HK-2 (cell line): ENCODE results near the gene GRK5.

Source experiments
- DNase-seq: peaks from one replicate; pipeline ENCODE4 v3.0.0-alpha.2; 2018; ENCODE audit not compliant: unreplicated experiment

Gene GRK5

DNA sequence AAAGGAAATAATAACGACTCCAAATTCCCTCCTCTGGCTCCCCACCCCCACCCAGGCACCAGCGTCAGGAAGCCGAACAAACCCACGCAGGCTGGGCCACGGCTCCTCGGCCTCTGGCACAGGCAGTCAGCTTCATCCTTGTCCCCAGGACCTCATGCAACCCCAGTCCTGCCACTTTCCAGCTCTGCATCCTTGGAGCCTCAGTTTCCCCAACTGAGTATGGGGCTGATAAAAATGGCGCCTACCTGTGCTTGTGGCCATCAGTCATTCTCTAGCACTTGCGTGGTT is 198.1 kb downstream of the GRK5 start:
- no peak for DNase-seq

- no peak for DNase-seq
Measured at GRCh38 chr10:119406137-119406536, 198.8 kb downstream of the GRK5 start.

DNA sequence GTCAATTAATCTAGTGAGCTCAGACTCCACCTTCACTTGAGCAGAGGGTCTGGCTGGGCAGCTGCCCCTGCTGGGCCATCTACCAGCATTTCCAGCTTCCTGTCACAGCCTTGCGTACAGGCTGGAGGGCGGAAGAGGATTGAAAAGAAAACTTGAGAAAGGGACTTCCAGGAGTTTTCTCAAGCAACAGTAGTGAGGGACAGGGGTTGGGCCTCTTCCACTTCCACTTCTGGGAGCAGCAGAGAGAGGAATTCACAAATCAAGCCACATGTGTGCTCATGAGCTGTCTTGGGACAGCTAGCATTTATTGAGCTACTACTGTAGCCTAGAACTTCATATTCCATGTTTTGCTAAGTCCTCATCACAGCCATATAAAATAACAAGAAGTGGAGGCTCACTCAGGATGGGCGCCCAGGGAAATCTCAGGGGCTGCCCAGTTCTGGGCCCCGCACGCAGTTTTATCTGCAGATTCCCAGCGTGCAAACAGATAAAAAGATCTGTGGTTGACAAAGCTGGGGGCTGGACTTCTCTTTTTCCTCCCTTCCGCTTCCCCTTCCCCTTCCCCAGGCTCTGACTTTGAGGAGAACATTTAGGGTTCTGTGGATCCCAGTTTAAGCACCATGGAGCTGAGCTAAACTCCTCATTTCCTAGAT is 199.4 kb downstream of the GRK5 start:
- DNase-seq = no peak

DNA sequence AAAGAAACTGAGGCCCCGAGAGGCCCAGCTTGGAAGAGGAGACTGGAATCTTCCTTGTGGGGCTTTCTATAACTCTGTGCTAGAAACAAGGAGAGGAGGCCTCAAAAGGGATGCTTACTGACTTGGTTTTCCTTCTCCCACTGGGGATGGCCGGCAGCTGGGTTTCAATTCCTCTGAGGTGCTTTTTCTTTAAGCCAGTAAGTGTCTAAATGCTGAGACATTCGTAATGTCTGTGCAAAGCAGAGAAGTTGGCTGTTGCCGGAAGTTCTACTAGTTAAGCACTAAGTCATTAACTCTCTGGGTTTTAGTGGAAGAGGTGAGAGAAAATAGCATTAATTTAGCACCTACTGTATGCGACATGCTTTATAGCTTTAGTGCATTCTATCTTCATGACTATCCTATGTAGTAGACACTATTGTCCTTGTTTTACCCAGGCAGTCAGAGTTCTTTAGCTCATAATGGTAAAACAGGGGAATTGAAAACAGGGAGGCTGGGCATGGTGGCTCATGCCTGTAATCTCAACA is 199.9 kb downstream of the GRK5 start:
- DNase-seq = no peak

- no peak for DNase-seq
Measured at GRCh38 chr10:119408072-119408471, 200.7 kb downstream of the GRK5 start.

- no peak for DNase-seq
Measured at GRCh38 chr10:119408969-119409371, 201.6 kb downstream of the GRK5 start.

DNA sequence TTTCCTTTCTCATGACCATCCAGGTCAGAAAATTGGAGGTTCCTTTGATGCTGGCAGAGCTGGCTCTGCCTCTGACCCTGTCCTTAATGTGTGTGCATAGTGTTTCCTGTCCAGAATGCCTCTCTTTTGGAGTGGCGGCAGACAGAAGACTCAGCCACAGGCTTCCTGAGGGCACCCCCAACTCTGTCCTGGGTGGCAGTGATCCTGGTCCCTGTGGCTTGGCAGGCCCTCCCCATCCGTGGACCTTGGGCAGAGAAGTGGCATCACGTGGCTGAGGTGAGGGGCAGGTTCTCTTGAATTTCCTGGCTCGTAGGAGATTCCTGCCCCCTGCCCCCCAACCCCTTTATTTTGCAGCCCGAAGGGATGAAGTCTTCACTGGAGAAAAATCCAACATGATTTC is 202.0 kb downstream of the GRK5 start:
- no peak for DNase-seq

GRCh38 chr10:119409906-119410305 is 202.5 kb downstream of the GRK5 start:
- no peak for DNase-seq

DNA sequence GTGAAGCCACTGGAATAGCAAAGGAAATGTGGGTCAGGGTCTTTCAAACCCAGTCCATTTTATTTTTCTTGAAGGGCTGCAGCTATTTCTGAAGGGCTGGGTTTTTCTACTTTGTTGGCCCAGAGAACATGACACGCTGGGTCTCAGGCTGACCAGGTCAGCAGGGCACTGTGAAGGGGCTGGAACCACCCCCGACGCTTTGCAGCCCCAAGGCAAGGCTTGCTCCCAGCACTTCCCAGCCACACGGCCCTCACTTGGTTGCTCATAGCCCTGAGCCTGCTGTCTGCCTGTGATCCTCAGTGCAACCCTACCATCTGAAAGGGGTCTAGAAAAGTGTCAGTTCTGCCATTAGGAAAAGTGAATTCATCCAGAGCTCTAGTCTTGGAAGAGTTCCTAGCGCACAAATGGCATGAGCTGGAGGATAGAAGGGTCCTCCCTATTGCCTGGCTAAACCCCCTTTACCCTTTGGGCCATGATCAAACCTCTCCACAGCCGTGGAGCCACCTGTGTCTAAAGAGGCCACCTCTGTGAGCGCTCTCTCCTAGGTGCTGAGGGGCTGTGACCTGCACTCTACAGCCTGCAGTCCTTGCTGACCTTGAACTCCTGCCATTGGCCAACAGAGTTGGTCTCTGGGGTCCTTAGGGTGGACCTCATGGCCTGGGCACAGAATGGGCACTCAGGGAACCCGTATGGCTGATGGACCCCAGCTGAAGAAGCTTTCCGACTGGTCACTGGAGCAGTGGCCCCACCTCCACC is 203.2 kb downstream of the GRK5 start:
- DNase-seq = no peak

DNA sequence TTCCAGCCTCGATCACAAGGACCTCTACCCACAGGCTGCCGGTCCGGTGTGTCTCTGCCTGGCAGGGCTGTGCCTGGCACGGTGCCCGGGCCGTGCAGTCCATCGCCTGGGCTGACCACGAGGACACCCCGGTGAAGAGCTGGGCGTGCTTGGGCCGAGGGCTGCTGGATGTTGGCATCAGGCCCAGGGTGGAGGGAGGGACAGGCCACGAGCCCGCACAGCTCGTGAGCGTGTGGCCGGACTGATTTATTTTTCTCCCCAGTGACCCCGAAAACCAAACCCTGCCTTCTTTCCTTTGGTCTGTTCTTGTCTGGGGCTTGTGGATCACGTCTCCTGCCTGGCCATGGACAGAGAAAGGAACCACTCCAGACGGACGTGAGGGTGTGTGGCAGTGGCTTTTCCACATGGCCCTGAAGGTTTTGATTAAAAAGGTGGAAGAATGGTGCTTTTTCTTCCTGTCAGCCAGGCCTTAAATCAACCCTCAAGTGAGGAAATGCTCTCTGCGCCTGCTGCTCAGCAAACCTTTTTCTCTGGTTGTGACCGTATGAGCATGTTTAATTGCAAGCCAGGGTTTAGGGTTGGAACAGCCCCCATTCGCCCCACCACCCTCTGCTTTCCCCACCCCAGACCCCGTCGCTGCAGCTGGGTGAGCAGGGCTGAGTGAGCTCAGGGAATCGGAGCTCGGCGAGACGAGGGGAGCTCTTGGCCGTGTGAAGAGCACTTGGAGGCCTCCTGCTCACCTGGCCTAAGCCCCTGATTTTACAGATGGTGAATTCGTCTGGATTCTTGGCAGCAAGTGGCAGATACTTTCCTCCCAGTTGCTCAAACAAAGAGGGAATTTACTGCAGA is 205.1 kb downstream of the GRK5 start:
- no peak for DNase-seq

DNA sequence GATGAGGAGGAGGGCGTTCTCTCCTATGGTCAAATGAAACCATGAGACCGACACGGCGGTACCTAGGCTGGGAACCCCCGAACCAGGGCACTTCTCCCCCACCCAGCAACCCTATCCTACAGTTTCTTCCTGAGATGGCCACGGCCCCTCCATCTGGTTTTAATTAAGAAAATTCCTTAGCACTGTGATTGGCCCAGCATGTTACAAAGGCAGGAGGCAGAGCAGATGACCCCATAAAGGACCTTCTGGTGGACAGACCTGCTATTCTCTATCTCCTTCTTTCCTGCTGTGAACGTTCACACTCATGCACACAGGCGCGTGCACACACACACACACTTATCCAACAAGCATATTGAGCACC is 205.7 kb downstream of the GRK5 start:
- DNase-seq = no peak

- DNase-seq = no peak
Measured at GRCh38 chr10:119413471-119414080, 206.2 kb downstream of the GRK5 start.

DNA sequence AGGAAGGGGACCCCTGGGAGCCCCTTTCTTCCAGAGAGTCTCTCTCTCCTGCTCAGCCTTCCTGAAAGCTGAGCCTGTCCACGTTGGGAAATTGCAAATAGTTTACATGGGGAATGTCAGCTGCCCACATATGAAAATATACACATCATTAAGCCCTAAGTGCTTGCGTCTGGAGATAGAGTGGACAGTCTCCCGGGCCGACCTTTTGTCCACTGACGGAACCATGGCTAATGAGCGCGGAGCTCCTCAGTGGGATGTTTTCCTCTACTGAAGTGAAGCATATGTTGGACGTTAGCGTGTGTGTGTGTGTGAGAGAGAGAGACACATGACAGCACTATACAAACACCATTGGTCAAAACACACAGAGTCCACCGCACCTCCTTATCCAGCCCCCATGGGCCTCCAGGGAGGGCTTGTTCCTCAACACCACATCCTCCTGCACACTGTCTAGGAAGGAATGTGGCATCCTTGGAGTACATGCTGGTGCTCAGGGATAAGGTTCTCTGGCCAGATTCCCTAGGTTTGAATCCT is 206.8 kb downstream of the GRK5 start:
- DNase-seq = no peak

DNA sequence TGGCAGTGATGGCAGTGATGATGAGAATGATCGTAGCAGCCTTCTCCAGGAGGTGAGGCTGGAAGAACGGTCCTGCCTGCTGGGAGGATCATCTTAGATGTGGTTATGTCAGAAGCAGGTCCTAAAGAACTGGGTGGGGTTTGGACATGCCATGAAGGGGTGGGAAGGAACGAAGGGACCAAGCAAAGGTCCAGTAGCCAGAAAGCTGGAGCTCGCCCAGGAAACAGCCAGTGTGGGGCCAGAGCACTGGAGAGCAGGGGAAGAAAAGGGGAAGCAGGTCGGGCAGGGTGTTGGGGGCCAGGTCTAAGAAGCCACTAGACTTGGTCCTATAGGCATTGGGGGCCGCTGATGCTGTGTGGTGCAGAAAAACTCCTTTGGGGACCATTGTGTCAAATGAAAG is 207.8 kb downstream of the GRK5 start:
- DNase-seq = no peak

DNA sequence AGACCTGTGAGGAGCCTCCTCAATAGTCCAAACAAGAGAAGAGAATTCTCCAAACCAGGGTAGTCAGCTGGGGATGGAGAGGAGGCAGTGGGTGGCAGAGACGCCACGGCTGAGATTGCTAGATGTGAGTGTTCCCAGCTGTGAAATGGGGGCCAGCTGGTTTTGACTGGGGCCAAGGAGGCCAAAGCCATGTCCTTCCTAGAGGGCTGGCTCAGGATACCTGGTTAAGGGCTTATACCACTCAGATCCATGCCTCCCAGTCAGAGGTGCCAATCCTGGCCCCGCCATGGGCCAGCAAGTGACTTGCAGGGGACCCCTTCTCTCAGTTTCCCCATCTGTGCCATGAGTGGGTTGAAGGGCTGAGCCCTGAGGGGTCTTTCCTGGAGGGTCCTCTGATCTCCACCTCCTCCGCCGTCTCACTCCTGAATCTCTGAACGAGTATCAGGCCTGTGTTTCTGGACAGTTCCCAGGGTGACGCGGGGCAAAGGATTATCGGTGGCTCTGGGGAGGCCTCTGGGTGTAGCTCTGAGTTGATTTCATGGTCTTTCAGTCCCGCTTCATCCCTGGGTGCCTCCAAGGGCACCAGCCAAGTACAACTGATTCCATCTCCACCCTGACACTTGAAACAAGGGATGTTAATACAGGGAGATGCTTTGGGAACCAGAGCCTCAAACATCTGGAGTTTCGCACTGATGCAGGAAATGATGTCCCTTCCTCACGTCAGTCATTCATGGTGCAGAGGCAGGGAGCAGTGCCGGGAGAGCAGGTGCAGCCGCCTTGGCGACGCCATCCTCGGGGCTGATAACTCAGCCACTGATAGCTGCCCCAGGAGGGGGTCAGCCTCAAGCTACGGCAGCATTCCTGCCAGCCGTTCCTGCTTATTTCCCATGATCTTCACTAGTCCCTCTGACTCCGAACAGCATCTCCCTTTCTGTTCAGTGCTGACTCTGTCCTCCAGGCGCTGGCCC is 208.4 kb downstream of the GRK5 start:
- DNase-seq = no peak

DNA sequence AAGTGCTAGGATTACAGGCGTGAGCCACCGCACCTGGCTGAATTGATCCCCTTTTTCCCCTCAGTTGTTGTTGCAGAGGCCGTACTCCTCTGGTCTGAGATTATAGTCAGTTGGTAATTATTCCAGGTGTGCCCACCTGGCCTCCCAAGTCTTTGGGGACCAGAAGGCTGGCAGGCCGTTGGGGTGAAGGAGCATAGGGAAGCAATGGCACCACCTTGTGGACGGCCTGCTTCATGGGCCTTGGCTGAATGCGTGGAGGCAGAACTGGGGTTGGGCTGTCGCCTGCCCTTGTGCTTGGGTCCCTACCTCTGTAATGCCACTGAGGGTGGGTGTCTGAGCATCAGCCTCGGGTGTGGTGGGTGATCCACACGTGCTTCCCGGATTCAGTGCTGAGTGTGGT is 209.5 kb downstream of the GRK5 start:
- peak; percentile 58 for DNase-seq

- no peak for DNase-seq
Measured at GRCh38 chr10:119417852-119418251, 210.5 kb downstream of the GRK5 start.

- DNase-seq = no peak
Measured at GRCh38 chr10:119418362-119418761, 211.0 kb downstream of the GRK5 start.

- no peak for DNase-seq
Measured at GRCh38 chr10:119419931-119420330, 212.6 kb downstream of the GRK5 start.

- no peak for DNase-seq
Measured at GRCh38 chr10:119420950-119421875, 213.8 kb downstream of the GRK5 start.
